Heart right ventricle (tissue), 16 donors: ENCODE results near the gene NHS. TPM values are rescaled to one million over a fixed set of nuclear protein-coding genes. Genes with fewer than 3 reads are reported as not detected.
A peak's percentile ranks its signal among the peaks of the same experiment; 100 is the strongest.

Source experiments
- ATAC-seq, 8 donors: fragments of 200-7000 bp; cut with Tn5 transposase; one replicate each; pipeline ENCODE4 v1.9.1; 2020; ENCODE audit warnings: mild to moderate bottlenecking in 8 of 8, moderate library complexity in 8 of 8, moderate number of reproducible peaks in 1 of 8
- DNase-seq, 2 donors: peaks; one replicate each; pipeline ENCODE4 v3.0.0-alpha.2; 2020
- H3K27ac ChIP-seq, 10 donors: fragments of 200-600 bp; sonication (generic) in 2 of 10; one replicate each; pipeline versions ENCODE4 v1.5.0 to v1.8.0; 2020 to 2022; ENCODE audit warnings: mild to moderate bottlenecking in 3 of 10
- H3K27me3 ChIP-seq, 7 donors: fragments of 200-600 bp; one replicate each; pipeline ENCODE4 v1.8.0; 2021 to 2022; ENCODE audit warnings: mild to moderate bottlenecking in 2 of 7
- H3K36me3 ChIP-seq, 9 donors: fragments of 200-600 bp; sonication (generic) in 1 of 9; one replicate each; pipeline versions ENCODE4 v1.5.0 to v1.8.0; 2020 to 2022; ENCODE audit warnings: mild to moderate bottlenecking in 2 of 9
- H3K4me1 ChIP-seq, 9 donors: fragments of 200-600 bp; sonication (generic) in 1 of 9; one replicate each; pipeline versions ENCODE4 v1.5.0 to v1.8.0; 2020 to 2022; ENCODE audit warnings: mild to moderate bottlenecking in 4 of 9
- H3K4me3 ChIP-seq, 10 donors: fragments of 200-600 bp; sonication (generic) in 2 of 10; one replicate each; pipeline versions ENCODE4 v1.5.0 to v1.8.0; 2020 to 2022; ENCODE audit warnings: mild to moderate bottlenecking in 7 of 10, moderate library complexity in 2 of 10
- H3K9me3 ChIP-seq, 11 donors: fragments of 200-600 bp in 10 of 11; sonication (generic) in 2 of 11; one replicate each; pipeline versions ENCODE4 v1.5.0 to v1.8.0; 2013 to 2022; ENCODE audit warnings: mild to moderate bottlenecking in 2 of 11, control low read depth in 1 of 11, moderate library complexity in 1 of 11
- CTCF ChIP-seq, 9 donors: fragments of 200-600 bp; sonication (generic) in 2 of 9; IDR thresholded peaks; one replicate each; pipeline versions ENCODE4 v1.5.0 to v1.8.0; 2021 to 2022; ENCODE audit warnings: antibody characterized with exemption in 9 of 9, mild to moderate bottlenecking in 5 of 9, moderate library complexity in 1 of 9
- WGBS, 2 donors: extraction: QIAGEN DNeasy Blood & Tissue Kit; methylation state at CpG; one replicate each; pipeline ENCODE4 v1.1.7; 2013; ENCODE audit warnings: inconsistent platforms in 1 of 2; 5-methylcytosine and 5-hydroxymethylcytosine counted together
- intact Hi-C, 10 donors: fragments of 100-400 bp; cut with DNase I; formaldehyde crosslinking; loops; one replicate each; pipeline versions ENCODE4 v1.11.1 to v1.14.2; 2022
- polyA plus RNA-seq, 2 donors: library from polyadenylated mRNA; stranded (reverse); fragments of 200-250 nt; gene quantifications; one replicate each; pipeline ENCODE4 v1.2.3, GENCODE V29; 2013
- total RNA-seq, 10 donors: library from RNA; stranded (reverse); fragmentation: NEBNext Ultra II Directional in 3 of 10; extraction: Animal tissue kit (Norgen Biotek cat#: 25700) in 3 of 10; gene quantifications; one replicate each; pipeline versions ENCODE4 v1.2.1 to v1.2.4, GENCODE V29; 2021 to 2023
- donor health status: Arrhythmogenic right ventricular cardiomyopathy.
- donor health status: ischemic (EF 13 %, LVEDD 7.1; RV severe dilation, severe dysfunction).
- donor health status: healthy with polysubstance abuse.
- donor health status: DM: no; HTN: yes; CAD: no.
- donor health status: DM: no; HTN: no; CAD: no.
- donor health status: ischemic (EF 25% LVEDD 6.9; RV normal size, moderate dysfunction).
- donor health status: ischemic (EF 25% LVEDD 5.7; RV mildly dilated, moderate dysfunction).
- donor health status: healthy.
- donor health status: DM: yes; HTN: yes; CAD: no.
- donor health status: Ischemic cardiomyopathy.
- donor health status: ischemic (EF 35%, LVEDD 5.7; RV mildly dilated, moderate dysfunction).
- donor health status: nonischemic (EF 11% LVEDD 7.7; RV severe dilation, severe dysfunction).
- donor health status: DM: yes; HTN: yes; CAD: no.
- donor health status: PGD.
- donor health status: ischemic (EF 29% LVEDD 5.4; RV normal size, mild dysfunction).
- donor health status: nonischemic (EF 23%, LVEDD 6.1; RV moderate dilation, normal function).

Gene NHS
- total and polyA plus RNA-seq, 12 donors, result 0.20 to 2.7 (median 1.2) TPM

- Histone ChIP-seq H3K36me3 (no peaks in the 10 kb centered on the region), H3K4me1 (peaks cover 0 to 22% (median 0%) of the 10 kb centered on the region in 9 donors), H3K4me3 (peak overlapping the region in 3 of 10 donors; percentile 10 to 24 (median 22)), H3K27me3 (peaks cover 0 to 8% (median 0%) of the 10 kb centered on the region in 7 donors), H3K27ac (peak overlapping the region in 2 of 10 donors; percentile 15 to 25), H3K9me3 (no peaks in the 10 kb centered on the region)
- WGBS, 2 donors, result 33 to 55% methylated on average over 4 of the region's 4 CpGs
- no peak for TF ChIP-seq CTCF (IDR thresholded peaks at IDR 0.05)
- DNase-seq, result no peak
- intact Hi-C loops, result loop anchor here in 9 of 10 donors (1.0 to 10.0 kb wide), 12 partner anchors 54 to 349 kb away; partner anchors contain the start of gene NHS (in 5 of the 9)
- peak in 7 of 8 donors; percentile 42 to 72 (median 60) for ATAC-seq
These were observed 216.7 kb downstream of the NHS start for GRCh38 chrX:17591741-17592110.

- ATAC-seq, result peak in 7 of 8 donors; percentile 20 to 80 (median 57)
- H3K36me3 ChIP-seq, result no peaks in the 10 kb centered on the region
- no peak for TF ChIP-seq CTCF (IDR thresholded peaks at IDR 0.05)
- WGBS, 2 donors, result 44 to 80% methylated on average over 1 of the region's 1 CpG
- intact Hi-C loops, result loop anchor here in 8 of 10 donors (5.0 to 10.0 kb wide), 8 partner anchors 55 to 350 kb away; partner anchors contain the start of gene NHS (in 5 of the 8)
- H3K27me3 ChIP-seq, result peaks cover 0 to 8% (median 0%) of the 10 kb centered on the region in 7 donors
- peaks cover 0 to 25% (median 0%) of the 10 kb centered on the region in 9 donors for H3K4me1 ChIP-seq
- H3K27ac ChIP-seq, result peak overlapping the region in 2 of 10 donors; percentile 15 to 41
- no peak for DNase-seq
- peak overlapping the region in 1 of 10 donors; percentile 22 for H3K4me3 ChIP-seq
- no peaks in the 10 kb centered on the region for H3K9me3 ChIP-seq
These were observed 217.1 kb downstream of the NHS start for GRCh38 chrX:17592117-17592516.

DNA sequence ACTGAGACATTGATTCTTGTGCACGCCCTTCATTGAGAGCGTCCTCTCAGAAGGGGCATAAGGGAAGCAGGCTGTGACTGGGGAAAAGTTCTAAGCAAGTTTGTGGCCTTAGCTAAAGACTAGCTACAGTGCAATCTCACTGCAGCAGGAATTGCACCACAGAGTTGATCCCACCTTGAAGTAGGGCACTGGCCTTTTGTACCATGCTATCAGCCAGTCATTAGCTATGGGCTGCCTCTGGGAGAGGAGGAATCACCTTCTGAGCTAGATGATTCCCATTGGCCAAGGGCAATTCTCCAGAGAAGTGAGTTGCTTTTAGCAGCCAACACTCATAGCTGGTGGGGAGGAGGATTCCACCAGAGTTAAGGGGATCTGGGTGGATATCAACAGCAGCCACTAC is 219.7 kb downstream of the NHS start:
- no peak overlapping the region for H3K27ac ChIP-seq
- no peak for DNase-seq
- no peaks in the 10 kb centered on the region for H3K36me3 ChIP-seq
- H3K4me1 ChIP-seq, result peaks cover 0 to 46% (median 12%) of the 10 kb centered on the region in 9 donors
- H3K9me3 ChIP-seq, result no peaks in the 10 kb centered on the region
- no peak overlapping the region for H3K4me3 ChIP-seq
- TF ChIP-seq CTCF (IDR thresholded peaks at IDR 0.05), result no peak
- intact Hi-C loops, result loop anchor here in 8 of 10 donors (5.0 to 10.0 kb wide), 8 partner anchors 57 to 352 kb away; partner anchors contain the start of gene NHS (in 5 of the 8)
- ATAC-seq, result no peak
- 97 to 100% methylated on average over 2 of the region's 2 CpGs for WGBS, 2 donors
- H3K27me3 ChIP-seq, result peaks cover 0 to 8% (median 0%) of the 10 kb centered on the region in 7 donors

DNA sequence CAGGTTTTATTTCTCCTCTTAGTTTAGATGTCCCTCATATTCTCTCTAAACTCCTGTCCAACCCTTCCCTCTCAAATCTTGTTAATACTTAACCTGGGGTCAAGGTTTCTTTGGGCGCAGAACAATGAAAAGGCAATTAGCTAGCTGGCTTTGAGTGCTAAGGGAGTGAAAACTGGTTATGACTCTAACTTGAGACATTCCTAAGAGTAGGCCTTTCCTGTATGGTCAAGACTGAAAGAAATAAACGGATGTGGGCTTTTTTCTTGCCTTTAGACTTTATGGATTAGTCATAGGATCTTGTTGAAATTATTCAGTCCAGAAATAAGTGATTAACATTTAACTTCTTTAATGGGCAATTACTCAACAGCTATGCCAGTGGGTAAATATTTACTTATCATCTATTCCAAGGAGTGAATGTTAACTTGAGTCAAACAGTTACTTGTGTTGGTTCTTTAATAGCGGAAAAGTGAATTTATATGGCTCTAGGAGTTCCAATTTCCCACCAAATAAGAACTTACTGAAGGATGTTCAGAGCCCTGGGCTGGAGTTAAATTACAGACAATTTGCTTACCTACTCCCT is 220.5 kb downstream of the NHS start:
- intact Hi-C loops, result loop anchor here in 7 of 10 donors (10.0 kb wide), 4 partner anchors 61 to 351 kb away; partner anchors contain the start of gene NHS (in 4 of the 7)
- H3K4me3 ChIP-seq, result no peak overlapping the region
- no peaks in the 10 kb centered on the region for H3K36me3 ChIP-seq
- no peak for DNase-seq
- no peaks in the 10 kb centered on the region for H3K9me3 ChIP-seq
- H3K4me1 ChIP-seq, result peaks cover 0 to 46% (median 12%) of the 10 kb centered on the region in 9 donors
- no peak overlapping the region for H3K27ac ChIP-seq
- 83 to 89% methylated on average over 3 of the region's 3 CpGs for WGBS, 2 donors
- no peak for ATAC-seq
- H3K27me3 ChIP-seq, result peaks cover 0 to 13% (median 0%) of the 10 kb centered on the region in 7 donors
- TF ChIP-seq CTCF (IDR thresholded peaks at IDR 0.05), result no peak
